Neutrophil (primary cell): ENCODE results near the gene MSH3.

Source experiments
- H3K27ac ChIP-seq: fragments of 200-600 bp; sonication (generic); 2 replicates; pipeline ENCODE4 v1.5.1; 2016; ENCODE audit warnings: mild to moderate bottlenecking, moderate library complexity
- H3K27me3 ChIP-seq: fragments of 200-600 bp; sonication (generic); 2 replicates; pipeline ENCODE4 v1.6.0; 2016; ENCODE audit warnings: mild to moderate bottlenecking
- H3K36me3 ChIP-seq: fragments of 200-600 bp; sonication (generic); 2 replicates; pipeline ENCODE4 v1.5.1; 2017
- H3K4me1 ChIP-seq, 2 experiments: fragments of 200-600 bp in 1 of 2; sonication (generic) in 1 of 2; 1 replicate in 1 of 2; 2 replicates in 1 of 2; pipeline versions ENCODE4 v1.5.1 to v1.6.1; 2013 to 2016; ENCODE audit warnings: low read depth in 1 of 2, low read length in 1 of 2, mild to moderate bottlenecking in 1 of 2, moderate library complexity in 1 of 2; ENCODE audit not compliant: control insufficient read depth in 1 of 2, insufficient read depth in 1 of 2
- H3K4me3 ChIP-seq, 2 experiments: fragments of 200-600 bp in 1 of 2; sonication (generic) in 1 of 2; 1 replicate in 1 of 2; 2 replicates in 1 of 2; pipeline ENCODE4 v1.5.1; 2013 to 2016; ENCODE audit warnings: low read depth in 1 of 2, low read length in 1 of 2, mild to moderate bottlenecking in 1 of 2, moderate library complexity in 1 of 2
- H3K9me3 ChIP-seq: fragments of 200-600 bp; sonication (generic); 2 replicates; pipeline ENCODE4 v1.5.1; 2016
- CTCF ChIP-seq: fragments of 200-600 bp; sonication (generic); IDR thresholded peaks from 2 replicates; pipeline ENCODE4 v1.5.1; 2016; ENCODE audit warnings: antibody characterized with exemption

The MSH3 gene

GRCh38 chr5:80760680-80761079, 106.2 kb downstream of the MSH3 start:
- Histone ChIP-seq H3K36me3 (peaks cover 20% of the 10 kb centered on the region), H3K27ac (no peak overlapping the region), H3K4me3 (no peak overlapping the region)

GRCh38 chr5:80761176-80761575, 106.7 kb downstream of the MSH3 start:
- H3K36me3 ChIP-seq: peaks cover 20% of the 10 kb centered on the region
- no peaks in the 10 kb centered on the region for H3K9me3 ChIP-seq
- no peak overlapping the region for H3K4me3 ChIP-seq
- H3K27ac ChIP-seq: no peak overlapping the region
- H3K27me3 ChIP-seq: no peaks in the 10 kb centered on the region
- peaks cover 0 to 5% of the 10 kb centered on the region in 2 experiments for H3K4me1 ChIP-seq
- TF ChIP-seq CTCF: no peak

More at GRCh38 chr5:80760680-80761079, 106.2 kb downstream of the MSH3 start:
- peaks cover 0 to 8% of the 10 kb centered on the region in 2 experiments for H3K4me1 ChIP-seq
- H3K27me3 ChIP-seq: no peaks in the 10 kb centered on the region
- TF ChIP-seq CTCF: no peak
- no peaks in the 10 kb centered on the region for H3K9me3 ChIP-seq

GRCh38 chr5:80761966-80762365, 107.5 kb downstream of the MSH3 start:
- H3K4me3 ChIP-seq: no peak overlapping the region
- TF ChIP-seq CTCF: no peak
- peaks cover 0 to 5% of the 10 kb centered on the region in 2 experiments for H3K4me1 ChIP-seq
- no peaks in the 10 kb centered on the region for H3K9me3 ChIP-seq
- no peaks in the 10 kb centered on the region for H3K27me3 ChIP-seq
- H3K36me3 ChIP-seq: peaks cover 20% of the 10 kb centered on the region
- H3K27ac ChIP-seq: no peak overlapping the region

GRCh38 chr5:80762573-80762972, 108.1 kb downstream of the MSH3 start:
- Histone ChIP-seq H3K36me3 (peaks cover 20% of the 10 kb centered on the region), H3K9me3 (no peaks in the 10 kb centered on the region)

GRCh38 chr5:80763211-80763610, 108.8 kb downstream of the MSH3 start:
- H3K36me3 ChIP-seq: peaks cover 25% of the 10 kb centered on the region
- H3K27ac ChIP-seq: no peak overlapping the region
- H3K9me3 ChIP-seq: no peaks in the 10 kb centered on the region
- no peak overlapping the region for H3K4me3 ChIP-seq
- no peak for TF ChIP-seq CTCF
- no peaks in the 10 kb centered on the region for H3K27me3 ChIP-seq
- peaks cover 0 to 5% of the 10 kb centered on the region in 2 experiments for H3K4me1 ChIP-seq

More at GRCh38 chr5:80762573-80762972, 108.1 kb downstream of the MSH3 start:
- TF ChIP-seq CTCF: no peak
- Histone ChIP-seq H3K27me3 (no peaks in the 10 kb centered on the region), H3K4me3 (no peak overlapping the region), H3K4me1 (peaks cover 0 to 5% of the 10 kb centered on the region in 2 experiments), H3K27ac (no peak overlapping the region)
